ENCODE measurements around the gene RARB. TPM values are rescaled to one million over a fixed set of nuclear protein-coding genes. Genes with fewer than 3 reads are reported as not detected.

The RARB gene
- total RNA-seq, 1 experiment from 2014 or later: 31.3 TPM

DNA sequence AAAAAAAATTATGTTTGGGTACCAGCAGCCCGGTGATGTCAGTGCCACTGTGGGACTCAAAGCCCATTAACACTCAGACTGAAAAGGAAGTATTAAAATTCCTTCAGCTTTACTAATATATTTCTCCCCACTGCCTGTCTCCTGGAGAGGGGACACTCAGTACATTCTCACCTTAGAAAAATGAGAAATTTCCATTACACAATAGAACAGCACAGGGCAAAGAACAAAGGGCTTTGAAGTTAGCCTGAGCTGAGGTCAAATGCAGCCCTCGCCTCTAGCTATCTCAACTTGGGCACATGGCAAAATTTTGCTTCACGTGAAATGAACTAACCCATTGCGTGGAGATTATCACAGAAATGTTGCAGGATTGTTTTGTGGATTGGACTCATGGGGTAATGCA is 80.8 kb downstream of the RARB start:
- DNase-seq: no peak
- H3K36me3 Mint-ChIP-seq (ENCODE audit: insufficient read depth, unreplicated experiment): peaks cover 3% of the 10 kb centered on the region
- no peak overlapping the region for H3K4me3 Mint-ChIP-seq (ENCODE audit: low read depth, unreplicated experiment)
- H3K4me1 Mint-ChIP-seq (ENCODE audit: low read depth, unreplicated experiment): peaks cover 8% of the 10 kb centered on the region
- no peaks in the 10 kb centered on the region for H3K9me3 Mint-ChIP-seq (ENCODE audit: low read depth, unreplicated experiment)
- BruUV-seq (replicated peaks): no TSS peak
- H3K27me3 Mint-ChIP-seq (ENCODE audit: unreplicated experiment): no peaks in the 10 kb centered on the region
- TF ChIP-seq, protein P1, sequence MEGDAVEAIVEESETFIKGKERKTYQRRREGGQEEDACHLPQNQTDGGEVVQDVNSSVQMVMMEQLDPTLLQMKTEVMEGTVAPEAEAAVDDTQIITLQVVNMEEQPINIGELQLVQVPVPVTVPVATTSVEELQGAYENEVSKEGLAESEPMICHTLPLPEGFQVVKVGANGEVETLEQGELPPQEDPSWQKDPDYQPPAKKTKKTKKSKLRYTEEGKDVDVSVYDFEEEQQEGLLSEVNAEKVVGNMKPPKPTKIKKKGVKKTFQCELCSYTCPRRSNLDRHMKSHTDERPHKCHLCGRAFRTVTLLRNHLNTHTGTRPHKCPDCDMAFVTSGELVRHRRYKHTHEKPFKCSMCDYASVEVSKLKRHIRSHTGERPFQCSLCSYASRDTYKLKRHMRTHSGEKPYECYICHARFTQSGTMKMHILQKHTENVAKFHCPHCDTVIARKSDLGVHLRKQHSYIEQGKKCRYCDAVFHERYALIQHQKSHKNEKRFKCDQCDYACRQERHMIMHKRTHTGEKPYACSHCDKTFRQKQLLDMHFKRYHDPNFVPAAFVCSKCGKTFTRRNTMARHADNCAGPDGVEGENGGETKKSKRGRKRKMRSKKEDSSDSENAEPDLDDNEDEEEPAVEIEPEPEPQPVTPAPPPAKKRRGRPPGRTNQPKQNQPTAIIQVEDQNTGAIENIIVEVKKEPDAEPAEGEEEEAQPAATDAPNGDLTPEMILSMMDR (IDR thresholded peaks at IDR 0.05; ENCODE audit: unreplicated experiment): no peak
- CTCF ChIA-PET: no interaction called here
- H3K27ac Mint-ChIP-seq (ENCODE audit: unreplicated experiment): no peak overlapping the region
- intact Hi-C loops (cut with micrococcal nuclease; ENCODE audit: unreplicated experiment): no loop called here

DNA sequence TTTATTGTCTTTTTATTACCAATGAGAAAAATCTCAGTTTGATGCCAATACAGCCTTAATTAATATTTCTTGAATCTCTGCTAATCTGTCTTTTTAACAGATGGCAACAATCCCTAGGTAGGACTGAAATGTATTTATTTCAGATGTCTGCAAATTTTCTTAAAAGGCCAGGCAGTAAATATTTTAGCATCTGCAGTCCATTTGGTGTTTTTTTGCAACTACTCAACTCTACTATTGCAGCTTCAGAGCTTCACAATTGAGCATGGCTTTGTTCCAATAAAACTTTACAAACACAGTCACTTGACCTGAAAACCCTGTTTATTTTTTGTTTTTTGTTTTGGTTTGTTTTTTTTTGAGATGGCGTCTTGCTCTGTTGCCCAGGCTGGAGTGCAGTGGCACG is 82.7 kb downstream of the RARB start:
- BruUV-seq (replicated peaks): no TSS peak
- CTCF ChIA-PET: no interaction called here
- intact Hi-C loops (cut with micrococcal nuclease; ENCODE audit: unreplicated experiment): no loop called here
- Mint-ChIP-seq H3K27me3 (ENCODE audit: unreplicated experiment) (no peaks in the 10 kb centered on the region), H3K36me3 (ENCODE audit: insufficient read depth, unreplicated experiment) (peaks cover 3% of the 10 kb centered on the region), H3K9me3 (ENCODE audit: low read depth, unreplicated experiment) (no peaks in the 10 kb centered on the region), H3K27ac (ENCODE audit: unreplicated experiment) (no peak overlapping the region), H3K4me3 (ENCODE audit: low read depth, unreplicated experiment) (no peak overlapping the region), H3K4me1 (ENCODE audit: low read depth, unreplicated experiment) (peaks cover 8% of the 10 kb centered on the region)
- DNase-seq: no peak
- TF ChIP-seq, protein P1 (IDR thresholded peaks at IDR 0.05; ENCODE audit: unreplicated experiment): no peak

DNA sequence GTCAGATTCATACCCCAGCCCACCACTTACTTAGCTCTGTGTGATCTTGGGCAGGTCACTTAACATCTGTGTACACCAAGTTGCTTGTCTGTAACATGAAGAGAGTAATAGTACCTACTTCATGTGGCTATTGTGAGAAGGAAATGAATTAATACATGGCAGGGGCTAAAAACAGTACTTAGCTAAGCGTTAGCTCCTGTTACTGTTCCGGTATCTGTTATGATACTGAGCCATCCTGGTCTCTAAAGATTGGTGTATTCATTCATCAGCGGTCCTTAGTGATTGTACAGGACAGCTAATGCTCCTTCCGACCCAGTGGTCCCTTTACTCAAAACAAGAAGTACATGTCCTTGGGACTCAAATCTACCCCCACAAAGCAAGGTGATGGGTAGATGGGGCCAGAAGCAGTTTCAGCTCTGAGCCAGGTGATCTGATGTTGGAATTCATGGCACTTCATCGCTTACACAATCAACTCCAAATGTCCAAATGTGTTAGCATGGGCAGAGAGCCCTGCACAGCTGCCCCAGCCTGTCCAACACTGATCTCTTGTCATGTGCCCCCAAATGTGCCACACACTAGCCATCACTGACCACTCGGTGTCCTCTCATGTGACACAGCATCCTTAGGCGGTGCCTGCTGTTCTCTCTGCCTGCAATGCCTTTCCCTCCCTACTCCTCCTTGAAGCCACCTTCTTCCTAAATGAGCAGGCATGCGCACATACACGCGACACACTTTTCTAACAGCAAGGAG is 84.1 kb downstream of the RARB start:
- Mint-ChIP-seq H3K27ac (ENCODE audit: unreplicated experiment) (no peak overlapping the region), H3K9me3 (ENCODE audit: low read depth, unreplicated experiment) (no peaks in the 10 kb centered on the region), H3K27me3 (ENCODE audit: unreplicated experiment) (no peaks in the 10 kb centered on the region), H3K4me1 (ENCODE audit: low read depth, unreplicated experiment) (peaks cover 7% of the 10 kb centered on the region), H3K4me3 (ENCODE audit: low read depth, unreplicated experiment) (no peak overlapping the region), H3K36me3 (ENCODE audit: insufficient read depth, unreplicated experiment) (peaks cover 3% of the 10 kb centered on the region)
- TF ChIP-seq, protein P1 (IDR thresholded peaks at IDR 0.05; ENCODE audit: unreplicated experiment): no peak
- CTCF ChIA-PET: no interaction called here
- no peak for DNase-seq
- BruUV-seq (replicated peaks): no TSS peak
- intact Hi-C loops (cut with micrococcal nuclease; ENCODE audit: unreplicated experiment): no loop called here

DNA sequence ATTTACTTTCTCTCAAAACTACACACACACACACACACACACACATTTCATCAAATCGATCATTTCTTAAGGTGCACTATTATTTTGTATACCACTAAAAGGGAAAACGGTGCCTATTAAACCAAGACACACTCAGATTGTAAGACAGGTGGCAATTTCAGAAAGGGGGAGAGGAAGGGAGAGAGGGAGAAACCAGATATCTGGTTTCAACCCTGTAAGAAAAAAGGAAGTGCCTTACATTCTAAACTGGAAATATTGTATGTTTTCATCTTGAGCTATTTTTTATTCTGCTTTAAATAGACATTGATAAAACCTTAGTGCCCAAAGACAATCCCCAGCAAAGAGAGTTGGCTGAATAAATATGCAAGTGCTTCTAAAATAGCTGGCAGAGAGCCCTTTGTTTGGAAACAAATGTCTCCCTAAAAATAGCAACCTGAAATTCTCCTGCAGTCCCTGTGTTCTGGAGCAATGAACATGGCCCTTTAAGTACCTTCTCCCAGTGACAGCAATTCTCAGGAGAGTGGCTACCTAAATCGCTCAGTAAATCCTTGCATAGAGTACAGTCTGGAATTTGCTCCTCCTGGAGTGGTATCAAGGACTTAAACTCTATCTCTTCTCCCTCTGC is 85.7 kb downstream of the RARB start:
- no peak for DNase-seq
- Mint-ChIP-seq H3K4me3 (ENCODE audit: low read depth, unreplicated experiment) (no peak overlapping the region), H3K27ac (ENCODE audit: unreplicated experiment) (no peak overlapping the region), H3K36me3 (ENCODE audit: insufficient read depth, unreplicated experiment) (no peaks in the 10 kb centered on the region), H3K27me3 (ENCODE audit: unreplicated experiment) (no peaks in the 10 kb centered on the region), H3K4me1 (ENCODE audit: low read depth, unreplicated experiment) (no peaks in the 10 kb centered on the region), H3K9me3 (ENCODE audit: low read depth, unreplicated experiment) (no peaks in the 10 kb centered on the region)
- no TSS peak for BruUV-seq (replicated peaks)
- TF ChIP-seq, protein P1 (IDR thresholded peaks at IDR 0.05; ENCODE audit: unreplicated experiment): no peak
- intact Hi-C loops (cut with micrococcal nuclease; ENCODE audit: unreplicated experiment): no loop called here
- CTCF ChIA-PET: no interaction called here
